ENCODE data around the gene TENM4. TPM values are rescaled to one million over a fixed set of nuclear protein-coding genes. Genes with fewer than 3 reads are reported as not detected.
"Not testable (repeated sequence)": the region's sequence is repeated elsewhere in the genome, so short reads cannot be mapped to it uniquely, and the experiment has no call there.

Gene TENM4
- total RNA-seq, 2 experiments from 2014 or later: not detected

- no peaks in the 10 kb centered on the region for H3K9me3 Mint-ChIP-seq
- POLR2A ChIA-PET: no interaction called here
- no peak overlapping the region for H3K27ac Mint-ChIP-seq
- H3K4me1 Mint-ChIP-seq (ENCODE audit: low read depth): no peaks in the 10 kb centered on the region
- intact Hi-C loops (cut with micrococcal nuclease): no loop called here
- peaks cover 4% of the 10 kb centered on the region for H3K27me3 Mint-ChIP-seq
- H3K4me3 Mint-ChIP-seq: no peak overlapping the region
- no peak for DNase-seq
- H3K36me3 Mint-ChIP-seq: no peaks in the 10 kb centered on the region
- CTCF ChIA-PET: no interaction called here
Measured at GRCh38 chr11:78978831-78979230, 462.0 kb downstream of the TENM4 start.

- intact Hi-C loops (cut with micrococcal nuclease); POLR2A ChIA-PET: not testable (repeated sequence)
Measured at GRCh38 chr11:78977848-78978247, 463.0 kb downstream of the TENM4 start.

GRCh38 chr11:78977009-78977408 lies 463.8 kb downstream of the TENM4 start:
- intact Hi-C loops (cut with micrococcal nuclease): no loop called here
- ChIA-PET CTCF (interaction anchor here (1.2 kb wide), 1 partner anchor 10 kb away, joined by 3 read pairs; no protein-coding TSS in a partner anchor), POLR2A (no interaction called here)
- Mint-ChIP-seq H3K27ac (no peak overlapping the region), H3K27me3 (peaks cover 4% of the 10 kb centered on the region), H3K9me3 (no peaks in the 10 kb centered on the region), H3K4me1 (ENCODE audit: low read depth) (no peaks in the 10 kb centered on the region), H3K36me3 (no peaks in the 10 kb centered on the region), H3K4me3 (no peak overlapping the region)
- DNase-seq: no peak

More at GRCh38 chr11:78977848-78978247, 463.0 kb downstream of the TENM4 start:
- DNase-seq; H3K27me3 Mint-ChIP-seq; CTCF ChIA-PET; H3K9me3 Mint-ChIP-seq; H3K4me3 Mint-ChIP-seq; H3K27ac Mint-ChIP-seq; H3K4me1 Mint-ChIP-seq (ENCODE audit: low read depth); H3K36me3 Mint-ChIP-seq: not testable (repeated sequence)

GRCh38 chr11:78975081-78975480 lies 465.7 kb downstream of the TENM4 start:
- POLR2A ChIA-PET: no interaction called here

GRCh38 chr11:78973876-78974275 lies 467.0 kb downstream of the TENM4 start:
- ChIA-PET CTCF (no interaction called here), POLR2A (no interaction called here)
- no peaks in the 10 kb centered on the region for H3K36me3 Mint-ChIP-seq
- peaks cover 4% of the 10 kb centered on the region for H3K27me3 Mint-ChIP-seq
- H3K27ac Mint-ChIP-seq: no peak overlapping the region
- no peaks in the 10 kb centered on the region for H3K4me1 Mint-ChIP-seq (ENCODE audit: low read depth)
- no peak for DNase-seq
- H3K9me3 Mint-ChIP-seq: no peaks in the 10 kb centered on the region
- H3K4me3 Mint-ChIP-seq: no peak overlapping the region
- intact Hi-C loops (cut with micrococcal nuclease): no loop called here

More at GRCh38 chr11:78975081-78975480, 465.7 kb downstream of the TENM4 start:
- no peaks in the 10 kb centered on the region for H3K9me3 Mint-ChIP-seq
- CTCF ChIA-PET: no interaction called here
- no peaks in the 10 kb centered on the region for H3K4me1 Mint-ChIP-seq (ENCODE audit: low read depth)
- intact Hi-C loops (cut with micrococcal nuclease): no loop called here
- DNase-seq: no peak
- no peaks in the 10 kb centered on the region for H3K36me3 Mint-ChIP-seq
- no peak overlapping the region for H3K4me3 Mint-ChIP-seq
- no peak overlapping the region for H3K27ac Mint-ChIP-seq
- H3K27me3 Mint-ChIP-seq: peaks cover 4% of the 10 kb centered on the region

GRCh38 chr11:78972590-78972989 lies 468.2 kb downstream of the TENM4 start:
- DNase-seq: no peak
- no peaks in the 10 kb centered on the region for H3K9me3 Mint-ChIP-seq
- H3K27me3 Mint-ChIP-seq: peaks cover 6% of the 10 kb centered on the region
- no peak overlapping the region for H3K27ac Mint-ChIP-seq
- H3K36me3 Mint-ChIP-seq: no peaks in the 10 kb centered on the region
- intact Hi-C loops (cut with micrococcal nuclease): no loop called here
- POLR2A ChIA-PET: no interaction called here
- no peaks in the 10 kb centered on the region for H3K4me1 Mint-ChIP-seq (ENCODE audit: low read depth)
- no peak overlapping the region for H3K4me3 Mint-ChIP-seq
- CTCF ChIA-PET: no interaction called here

- Mint-ChIP-seq H3K27me3 (peaks cover 9% of the 10 kb centered on the region), H3K4me1 (ENCODE audit: low read depth) (no peaks in the 10 kb centered on the region), H3K27ac (no peak overlapping the region), H3K9me3 (no peaks in the 10 kb centered on the region), H3K4me3 (no peak overlapping the region), H3K36me3 (no peaks in the 10 kb centered on the region)
- ChIA-PET CTCF (no interaction called here), POLR2A (no interaction called here)
- no peak for DNase-seq
- intact Hi-C loops (cut with micrococcal nuclease): no loop called here
Measured at GRCh38 chr11:78972177-78972576, 468.7 kb downstream of the TENM4 start.

GRCh38 chr11:78967811-78968210 lies 473.0 kb downstream of the TENM4 start:
- intact Hi-C loops (cut with micrococcal nuclease): no loop called here
- no peak overlapping the region for H3K27ac Mint-ChIP-seq
- ChIA-PET CTCF (no interaction called here), POLR2A (no interaction called here)
- no peaks in the 10 kb centered on the region for H3K4me1 Mint-ChIP-seq (ENCODE audit: low read depth)
- H3K9me3 Mint-ChIP-seq: no peaks in the 10 kb centered on the region
- H3K4me3 Mint-ChIP-seq: no peak overlapping the region
- H3K27me3 Mint-ChIP-seq: peaks cover 11% of the 10 kb centered on the region
- no peak for DNase-seq
- no peaks in the 10 kb centered on the region for H3K36me3 Mint-ChIP-seq

GRCh38 chr11:78965432-78965831 lies 475.4 kb downstream of the TENM4 start:
- H3K36me3 Mint-ChIP-seq: no peaks in the 10 kb centered on the region
- no peak overlapping the region for H3K27ac Mint-ChIP-seq
- peaks cover 6% of the 10 kb centered on the region for H3K4me1 Mint-ChIP-seq (ENCODE audit: low read depth)
- no peak for DNase-seq
- peaks cover 23% of the 10 kb centered on the region for H3K27me3 Mint-ChIP-seq
- CTCF ChIA-PET: no interaction called here
- no peak overlapping the region for H3K4me3 Mint-ChIP-seq
- H3K9me3 Mint-ChIP-seq: no peaks in the 10 kb centered on the region
- intact Hi-C loops (cut with micrococcal nuclease): no loop called here
- POLR2A ChIA-PET: no interaction called here

GRCh38 chr11:78961937-78962701 lies 478.7 kb downstream of the TENM4 start:
- H3K27me3 Mint-ChIP-seq: peaks cover 18% of the 10 kb centered on the region
- ChIA-PET POLR2A (no interaction called here), CTCF (interaction anchor here (3.8 kb wide), 1 partner anchor 317 kb away, joined by 14 read pairs; no protein-coding TSS in a partner anchor)
- H3K36me3 Mint-ChIP-seq: no peaks in the 10 kb centered on the region
- H3K4me3 Mint-ChIP-seq: no peak overlapping the region
- DNase-seq: peak; percentile 9
- no peaks in the 10 kb centered on the region for H3K9me3 Mint-ChIP-seq
- intact Hi-C loops (cut with micrococcal nuclease): no loop called here
- no peak overlapping the region for H3K27ac Mint-ChIP-seq
- H3K4me1 Mint-ChIP-seq (ENCODE audit: low read depth): peaks cover 6% of the 10 kb centered on the region

GRCh38 chr11:78961247-78961646 lies 479.6 kb downstream of the TENM4 start:
- Mint-ChIP-seq H3K4me1 (ENCODE audit: low read depth) (peaks cover 6% of the 10 kb centered on the region), H3K27ac (no peak overlapping the region), H3K9me3 (no peaks in the 10 kb centered on the region), H3K4me3 (no peak overlapping the region), H3K27me3 (peaks cover 18% of the 10 kb centered on the region), H3K36me3 (no peaks in the 10 kb centered on the region)
- intact Hi-C loops (cut with micrococcal nuclease): no loop called here
- ChIA-PET POLR2A (no interaction called here), CTCF (interaction anchor here (3.8 kb wide), 1 partner anchor 316 kb away, joined by 14 read pairs; no protein-coding TSS in a partner anchor)
- DNase-seq: peak; percentile 9

- H3K9me3 Mint-ChIP-seq: no peaks in the 10 kb centered on the region
- POLR2A ChIA-PET: no interaction called here
- intact Hi-C loops (cut with micrococcal nuclease): no loop called here
Measured at GRCh38 chr11:78958444-78958843, 482.4 kb downstream of the TENM4 start.

GRCh38 chr11:78957476-78958245 lies 483.2 kb downstream of the TENM4 start:
- peaks cover 5% of the 10 kb centered on the region for H3K4me1 Mint-ChIP-seq (ENCODE audit: low read depth)
- intact Hi-C loops (cut with micrococcal nuclease): no loop called here
- POLR2A ChIA-PET: no interaction called here

More at GRCh38 chr11:78958444-78958843, 482.4 kb downstream of the TENM4 start:
- Mint-ChIP-seq H3K27ac (no peak overlapping the region), H3K4me1 (ENCODE audit: low read depth) (peaks cover 6% of the 10 kb centered on the region), H3K36me3 (no peaks in the 10 kb centered on the region), H3K27me3 (peaks cover 19% of the 10 kb centered on the region), H3K4me3 (no peak overlapping the region)
- CTCF ChIA-PET: no interaction called here
- DNase-seq: no peak

More at GRCh38 chr11:78957476-78958245, 483.2 kb downstream of the TENM4 start:
- H3K27me3 Mint-ChIP-seq: peaks cover 22% of the 10 kb centered on the region
- H3K4me3 Mint-ChIP-seq: no peak overlapping the region
- no peak for DNase-seq
- no peaks in the 10 kb centered on the region for H3K9me3 Mint-ChIP-seq
- CTCF ChIA-PET: no interaction called here
- H3K36me3 Mint-ChIP-seq: no peaks in the 10 kb centered on the region
- no peak overlapping the region for H3K27ac Mint-ChIP-seq
